PC-9 (cell line): Measurements from ENCODE around the gene SUZ12.
"Not testable (repeated sequence)": the region's sequence is repeated elsewhere in the genome, so short reads cannot be mapped to it uniquely, and the experiment has no call there.

ENCODE experiments used
- CTCF ChIP-seq: fragments of 200-600 bp; sonication (generic); conservative IDR thresholded peaks from 2 replicates; pipeline ENCODE4 v1.6.1; 2017; ENCODE audit warnings: mixed run types, antibody characterized with exemption, mild to moderate bottlenecking, moderate library complexity
- EZH2 ChIP-seq: fragments of 200-600 bp; sonication (generic); IDR thresholded peaks from 2 replicates; pipeline ENCODE4 v1.8.0; 2017; ENCODE audit warnings: antibody characterized with exemption, low read depth

- not testable (repeated sequence) for TF ChIP-seq CTCF, EZH2
Observed at GRCh38 chr17:31937926-31938641, 1.3 kb downstream of the SUZ12 start.
